SK-N-SH (cell line): ENCODE results near the gene CCDC91. TPM values are rescaled to one million over a fixed set of nuclear protein-coding genes. Genes with fewer than 3 reads are reported as not detected.

Source experiments
- CTCF ChIA-PET: fragments of 300-600, 350-600 bp; formaldehyde crosslinking; extraction: SDS; loops from one replicate; lab custom pipeline; 2021; lab: Yijun Ruan, JAX
- POLR2A ChIA-PET: fragments of 350-600 bp; sonication (Branson Sonifier 250); formaldehyde crosslinking; extraction: SDS; loops from one replicate; lab custom pipeline; 2020; ENCODE audit warnings: antibody characterized with exemption, inconsistent platforms; lab: Yijun Ruan, JAX
- DNase-seq: peaks from one replicate; pipeline ENCODE4 v3.0.0; 2012
- H2AFZ ChIP-seq: fragments of 200-600 bp; sonication (generic); 2 replicates; pipeline ENCODE4 v1.8.1; 2016; ENCODE audit warnings: antibody characterized with exemption, mild to moderate bottlenecking, low read depth
- H3F3A ChIP-seq: fragments of 200-600 bp; sonication (generic); replicated peaks from 2 replicates; pipeline ENCODE3; 2016; ENCODE audit warnings: antibody characterized with exemption, mild to moderate bottlenecking; ENCODE audit not compliant: insufficient read depth
- H3K27ac ChIP-seq, 2 experiments: fragments of 200-500 bp in 1 of 2; fragments of 200-600 bp in 1 of 2; sonication (Bioruptor generic) in 1 of 2; sonication (generic), shearing (Covaris generic) in 1 of 2; 2 replicates each; pipeline versions ENCODE4 v1.5.1 to v1.6.1; 2014 to 2016; ENCODE audit warnings: low read depth in 2 of 2, inconsistent platforms in 1 of 2, low read length in 1 of 2, mild to moderate bottlenecking in 1 of 2, mixed read lengths in 1 of 2
- H3K27me3 ChIP-seq: fragments of 200-600 bp; sonication (generic), shearing (Covaris generic); 2 replicates; pipeline ENCODE4 v1.6.1; 2016; ENCODE audit warnings: mixed run types; ENCODE audit not compliant: insufficient read depth
- H3K36me3 ChIP-seq, 2 experiments: fragments of 200-500 bp in 1 of 2; fragments of 200-600 bp in 1 of 2; sonication (Bioruptor generic) in 1 of 2; sonication (generic) in 1 of 2; replicated peaks in 1 of 2; 2 replicates each; pipeline versions ENCODE3 to v1.5.1; 2014 to 2016; ENCODE audit warnings: low read length in 1 of 2, mild to moderate bottlenecking in 1 of 2; ENCODE audit not compliant: insufficient read depth in 2 of 2, control insufficient read depth in 1 of 2
- H3K4me1 ChIP-seq, 2 experiments: fragments of 200-500 bp in 1 of 2; fragments of 200-600 bp in 1 of 2; sonication (Bioruptor generic) in 1 of 2; sonication (generic), shearing (Covaris generic) in 1 of 2; 2 replicates each; pipeline versions ENCODE4 v1.5.1 to v1.6.1; 2014 to 2016; ENCODE audit warnings: low read depth in 1 of 2, low read length in 1 of 2, mixed run types in 1 of 2; ENCODE audit not compliant: insufficient read depth in 2 of 2, control insufficient read depth in 1 of 2
- H3K4me2 ChIP-seq: fragments of 200-600 bp; sonication (generic), shearing (Covaris generic); 2 replicates; pipeline ENCODE4 v1.6.1; 2017; ENCODE audit warnings: mixed run types
- H3K4me3 ChIP-seq, 2 experiments: fragments of 200-500 bp in 1 of 2; fragments of 200-600 bp in 1 of 2; sonication (Bioruptor generic) in 1 of 2; sonication (generic), shearing (Covaris generic) in 1 of 2; 2 replicates each; pipeline versions ENCODE4 v1.5.1 to v1.8.1; 2014 to 2016; ENCODE audit warnings: low read depth in 2 of 2, inconsistent platforms in 1 of 2, low read length in 1 of 2, mild to moderate bottlenecking in 1 of 2, mixed read lengths in 1 of 2, moderate library complexity in 1 of 2
- H3K79me2 ChIP-seq: fragments of 200-600 bp; sonication (generic); 2 replicates; pipeline ENCODE4 v1.8.1; 2017; ENCODE audit warnings: mild to moderate bottlenecking; ENCODE audit not compliant: insufficient read depth
- H3K9ac ChIP-seq: fragments of 200-600 bp; sonication (generic); 2 replicates; pipeline ENCODE4 v1.6.1; 2017; ENCODE audit warnings: mixed run types
- H3K9me2 ChIP-seq: fragments of 200-600 bp; sonication (generic); 2 replicates; pipeline ENCODE4 v1.6.1; 2017; ENCODE audit warnings: mixed run types
- H3K9me3 ChIP-seq: fragments of 200-600 bp; sonication (generic); 2 replicates; pipeline ENCODE4 v1.6.1; 2017; ENCODE audit warnings: mixed run types, mild to moderate bottlenecking, moderate library complexity
- H4K20me1 ChIP-seq: fragments of 200-600 bp; sonication (generic); 2 replicates; pipeline ENCODE4 v1.6.1; 2017; ENCODE audit warnings: mild to moderate bottlenecking, mixed run types; ENCODE audit not compliant: insufficient read depth
- EP300 ChIP-seq, 2 experiments: IDR thresholded peaks; 2 replicates each; pipeline versions ENCODE4 v1.4.0 to v1.6.1; 2012; ENCODE audit warnings: borderline replicate concordance in 1 of 2, low read depth in 1 of 2, low read length in 1 of 2
- FOSL2 ChIP-seq: IDR thresholded peaks from 2 replicates; pipeline ENCODE4 v1.4.0; 2012; ENCODE audit warnings: low read depth, mild to moderate bottlenecking, moderate library complexity, borderline replicate concordance
- FOXJ3 ChIP-seq: sonication (generic); formaldehyde crosslinking; IDR thresholded peaks from 2 replicates; pipeline ENCODE4 v1.5.1; 2020; ENCODE audit warnings: mild to moderate bottlenecking, missing genetic modification reagents
- FOXM1 ChIP-seq: IDR thresholded peaks from 2 replicates; pipeline ENCODE4 v1.4.0; 2012; ENCODE audit warnings: low read depth, mild to moderate bottlenecking
- GATA2 ChIP-seq: sonication (generic); formaldehyde crosslinking; IDR thresholded peaks from 2 replicates; pipeline ENCODE4 v1.5.0; 2020; ENCODE audit warnings: mild to moderate bottlenecking, missing genetic modification reagents
- JUND ChIP-seq: IDR thresholded peaks from 2 replicates; pipeline ENCODE4 v1.4.0; 2012
- NFIC ChIP-seq: IDR thresholded peaks from 2 replicates; pipeline ENCODE4 v1.4.0; 2012; ENCODE audit warnings: borderline replicate concordance
- PBX3 ChIP-seq: IDR thresholded peaks from 2 replicates; pipeline ENCODE4; 2012
- REST ChIP-seq: IDR thresholded peaks from 2 replicates; pipeline ENCODE4 v1.6.1; 2012; ENCODE audit warnings: mild to moderate bottlenecking, low read depth, low read length, moderate library complexity
- RFX5 ChIP-seq: IDR thresholded peaks from 2 replicates; pipeline ENCODE4 v1.6.1; 2012; ENCODE audit warnings: mild to moderate bottlenecking, improper control_type of control experiment, low read length
- RXRA ChIP-seq: IDR thresholded peaks from 2 replicates; pipeline ENCODE4 v1.4.0; 2012; ENCODE audit warnings: low read depth, mild to moderate bottlenecking, borderline replicate concordance
- SIN3A ChIP-seq: IDR thresholded peaks from 2 replicates; pipeline ENCODE4 v1.6.1; 2012; ENCODE audit warnings: low read depth, mild to moderate bottlenecking, low read length, moderate library complexity, borderline replicate concordance
- SMC3 ChIP-seq: IDR thresholded peaks from 2 replicates; pipeline ENCODE4 v1.6.1; 2012; ENCODE audit warnings: low read depth, low read length, improper control_type of control experiment
- TCF12 ChIP-seq: IDR thresholded peaks from 2 replicates; pipeline ENCODE4 v1.4.0; 2012
- YY1 ChIP-seq: IDR thresholded peaks from 2 replicates; pipeline ENCODE4 v1.4.0; 2012; ENCODE audit warnings: low read depth, mild to moderate bottlenecking
- WGBS: methylation state at CpG from one replicate; pipeline ENCODE4 v1.1.6; 2017; ENCODE audit warnings: low lambda C conversion rate; 5-methylcytosine and 5-hydroxymethylcytosine counted together
- polyA plus RNA-seq, 3 experiments: library from polyadenylated mRNA; depleted of rRNA; stranded (reverse); fragments of >200 nt; gene quantifications; 2 replicates each; pipeline ENCODE4 v1.2.3, GENCODE V29; 2012
- TF ChIP-seq, protein P1 (sequence below): IDR thresholded peaks from 2 replicates; pipeline ENCODE4 v1.4.0; 2012; ENCODE audit warnings: low read depth, borderline replicate concordance
- TF ChIP-seq, protein P2 (sequence below): fragments of 150-350 bp; IDR thresholded peaks from 2 replicates; pipeline ENCODE4 v1.6.1; 2016; ENCODE audit warnings: mild to moderate bottlenecking, low read depth, low read length

Gene CCDC91
- polyA plus RNA-seq, 1 of the 3 experiments (the other 2 are of a cell fraction): 13.0 TPM

DNA sequence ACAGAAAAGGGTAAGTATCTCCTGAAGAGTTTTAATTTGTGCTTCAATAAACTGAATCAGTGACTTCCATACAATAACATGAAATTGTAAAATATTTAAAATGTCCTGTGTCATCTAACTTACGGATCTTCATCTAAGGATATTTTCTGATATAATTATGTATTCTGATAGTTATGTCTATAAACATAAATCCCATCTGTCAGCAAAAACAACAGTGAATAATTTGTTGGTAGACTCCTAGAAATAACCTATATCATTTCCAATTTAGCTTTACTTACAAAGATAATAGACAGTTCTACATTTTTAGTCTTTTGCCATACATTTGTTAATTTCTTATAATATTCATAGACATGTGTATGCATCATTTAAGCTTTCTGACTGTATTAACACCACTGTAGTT is 293.9 kb downstream of the CCDC91 start:
- Histone ChIP-seq H3K9ac (no peak overlapping the region), H3K4me1 (no peaks in the 10 kb centered on the region), H3F3A (no peaks in the 10 kb centered on the region), H3K4me2 (no peak overlapping the region), H3K79me2 (no peaks in the 10 kb centered on the region), H3K9me2 (no peaks in the 10 kb centered on the region; the same call in 1 of the 2 replicates), H2AFZ (no peak overlapping the region), H3K36me3 (peaks cover 5 to 9% of the 10 kb centered on the region in 2 experiments), H3K27me3 (no peaks in the 10 kb centered on the region), H3K27ac (no peak overlapping the region), H3K4me3 (no peak overlapping the region), H4K20me1 (no peaks in the 10 kb centered on the region), H3K9me3 (no peaks in the 10 kb centered on the region)
- ChIA-PET POLR2A (no interaction called here), CTCF (no interaction called here)
- TF ChIP-seq REST (no peak), TCF12 (no peak), FOSL2 (no peak), EP300 (IDR thresholded peaks at IDR 0.05; ENCODE audit: borderline replicate concordance in 1 of 2, low read depth in 1 of 2, low read length in 1 of 2) (no peak), NFIC (no peak), GATA2 (CRISPR knock-in tag) (no peak), SMC3 (no peak), PBX3 (no peak)
- TF ChIP-seq, protein P1, sequence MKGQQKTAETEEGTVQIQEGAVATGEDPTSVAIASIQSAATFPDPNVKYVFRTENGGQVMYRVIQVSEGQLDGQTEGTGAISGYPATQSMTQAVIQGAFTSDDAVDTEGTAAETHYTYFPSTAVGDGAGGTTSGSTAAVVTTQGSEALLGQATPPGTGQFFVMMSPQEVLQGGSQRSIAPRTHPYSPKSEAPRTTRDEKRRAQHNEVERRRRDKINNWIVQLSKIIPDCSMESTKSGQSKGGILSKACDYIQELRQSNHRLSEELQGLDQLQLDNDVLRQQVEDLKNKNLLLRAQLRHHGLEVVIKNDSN: no peak
- TF ChIP-seq, protein P2, sequence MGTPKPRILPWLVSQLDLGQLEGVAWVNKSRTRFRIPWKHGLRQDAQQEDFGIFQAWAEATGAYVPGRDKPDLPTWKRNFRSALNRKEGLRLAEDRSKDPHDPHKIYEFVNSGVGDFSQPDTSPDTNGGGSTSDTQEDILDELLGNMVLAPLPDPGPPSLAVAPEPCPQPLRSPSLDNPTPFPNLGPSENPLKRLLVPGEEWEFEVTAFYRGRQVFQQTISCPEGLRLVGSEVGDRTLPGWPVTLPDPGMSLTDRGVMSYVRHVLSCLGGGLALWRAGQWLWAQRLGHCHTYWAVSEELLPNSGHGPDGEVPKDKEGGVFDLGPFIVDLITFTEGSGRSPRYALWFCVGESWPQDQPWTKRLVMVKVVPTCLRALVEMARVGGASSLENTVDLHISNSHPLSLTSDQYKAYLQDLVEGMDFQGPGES: no peak
- DNase-seq: no peak
- WGBS: 95% methylated on average over 1 of the region's 1 CpG

DNA sequence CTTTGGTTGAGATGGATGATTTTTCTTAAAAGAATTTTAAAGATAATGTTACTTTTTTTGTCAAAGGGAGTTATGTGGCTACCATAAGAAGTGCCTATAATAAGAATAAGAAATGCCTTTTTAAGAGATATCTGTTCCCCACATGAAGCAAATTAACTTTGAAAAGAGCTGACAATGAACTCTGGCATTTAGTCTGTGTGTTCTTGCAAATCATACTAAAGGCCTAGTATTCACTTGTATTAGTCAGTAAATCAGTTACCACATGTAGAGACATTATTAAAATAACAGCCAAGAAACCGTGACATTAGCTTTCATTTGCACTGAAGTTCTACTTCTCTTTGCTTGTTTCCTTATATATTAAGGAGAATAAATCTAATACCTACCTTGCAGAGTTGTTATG is 296.3 kb downstream of the CCDC91 start:
- H3K36me3 ChIP-seq: peaks cover 5 to 9% of the 10 kb centered on the region in 2 experiments
- H3K9ac ChIP-seq: no peak overlapping the region
- no peak overlapping the region for H3K27ac ChIP-seq
- H3K9me3 ChIP-seq: no peaks in the 10 kb centered on the region
- ChIA-PET CTCF (no interaction called here), POLR2A (no interaction called here)
- 94% methylated on average over 1 of the region's 1 CpG for WGBS
- no peaks in the 10 kb centered on the region; the same call in 1 of the 2 replicates for H3K9me2 ChIP-seq
- no peaks in the 10 kb centered on the region for H3K79me2 ChIP-seq
- H3K4me2 ChIP-seq: no peak overlapping the region
- DNase-seq: no peak
- no peak overlapping the region for H2AFZ ChIP-seq
- H3K4me1 ChIP-seq: no peaks in the 10 kb centered on the region
- H3K27me3 ChIP-seq: no peaks in the 10 kb centered on the region
- H3K4me3 ChIP-seq: no peak overlapping the region
- no peaks in the 10 kb centered on the region for H3F3A ChIP-seq
- no peaks in the 10 kb centered on the region for H4K20me1 ChIP-seq
- TF ChIP-seq FOXM1 (no peak), TCF12 (no peak), RFX5 (no peak), SIN3A (no peak), YY1 (no peak), FOXJ3 (CRISPR knock-in tag) (no peak), REST (no peak), JUND (no peak), EP300 (IDR thresholded peaks at IDR 0.05; ENCODE audit: borderline replicate concordance in 1 of 2, low read depth in 1 of 2, low read length in 1 of 2) (no peak), RXRA (no peak)
